SK-N-SH (cell line): ENCODE data around the gene DENND2C. TPM values are rescaled to one million over a fixed set of nuclear protein-coding genes. Genes with fewer than 3 reads are reported as not detected.

Experiments used
- CTCF ChIA-PET: fragments of 300-600, 350-600 bp; formaldehyde crosslinking; extraction: SDS; loops from one replicate; lab custom pipeline; 2021; lab: Yijun Ruan, JAX
- POLR2A ChIA-PET: fragments of 350-600 bp; sonication (Branson Sonifier 250); formaldehyde crosslinking; extraction: SDS; loops from one replicate; lab custom pipeline; 2020; ENCODE audit warnings: antibody characterized with exemption, inconsistent platforms; lab: Yijun Ruan, JAX
- DNase-seq: peaks from one replicate; pipeline ENCODE4 v3.0.0; 2012
- H2AFZ ChIP-seq: fragments of 200-600 bp; sonication (generic); 2 replicates; pipeline ENCODE4 v1.8.1; 2016; ENCODE audit warnings: antibody characterized with exemption, mild to moderate bottlenecking, low read depth
- H3F3A ChIP-seq: fragments of 200-600 bp; sonication (generic); replicated peaks from 2 replicates; pipeline ENCODE3; 2016; ENCODE audit warnings: antibody characterized with exemption, mild to moderate bottlenecking; ENCODE audit not compliant: insufficient read depth
- H3K27ac ChIP-seq, 2 experiments: fragments of 200-500 bp in 1 of 2; fragments of 200-600 bp in 1 of 2; sonication (Bioruptor generic) in 1 of 2; sonication (generic), shearing (Covaris generic) in 1 of 2; 2 replicates each; pipeline versions ENCODE4 v1.5.1 to v1.6.1; 2014 to 2016; ENCODE audit warnings: low read depth in 2 of 2, inconsistent platforms in 1 of 2, low read length in 1 of 2, mild to moderate bottlenecking in 1 of 2, mixed read lengths in 1 of 2
- H3K27me3 ChIP-seq: fragments of 200-600 bp; sonication (generic), shearing (Covaris generic); 2 replicates; pipeline ENCODE4 v1.6.1; 2016; ENCODE audit warnings: mixed run types; ENCODE audit not compliant: insufficient read depth
- H3K36me3 ChIP-seq, 2 experiments: fragments of 200-500 bp in 1 of 2; fragments of 200-600 bp in 1 of 2; sonication (Bioruptor generic) in 1 of 2; sonication (generic) in 1 of 2; replicated peaks in 1 of 2; 2 replicates each; pipeline versions ENCODE3 to v1.5.1; 2014 to 2016; ENCODE audit warnings: low read length in 1 of 2, mild to moderate bottlenecking in 1 of 2; ENCODE audit not compliant: insufficient read depth in 2 of 2, control insufficient read depth in 1 of 2
- H3K4me1 ChIP-seq, 2 experiments: fragments of 200-500 bp in 1 of 2; fragments of 200-600 bp in 1 of 2; sonication (Bioruptor generic) in 1 of 2; sonication (generic), shearing (Covaris generic) in 1 of 2; 2 replicates each; pipeline versions ENCODE4 v1.5.1 to v1.6.1; 2014 to 2016; ENCODE audit warnings: low read depth in 1 of 2, low read length in 1 of 2, mixed run types in 1 of 2; ENCODE audit not compliant: insufficient read depth in 2 of 2, control insufficient read depth in 1 of 2
- H3K4me2 ChIP-seq: fragments of 200-600 bp; sonication (generic), shearing (Covaris generic); 2 replicates; pipeline ENCODE4 v1.6.1; 2017; ENCODE audit warnings: mixed run types
- H3K4me3 ChIP-seq, 2 experiments: fragments of 200-500 bp in 1 of 2; fragments of 200-600 bp in 1 of 2; sonication (Bioruptor generic) in 1 of 2; sonication (generic), shearing (Covaris generic) in 1 of 2; 2 replicates each; pipeline versions ENCODE4 v1.5.1 to v1.8.1; 2014 to 2016; ENCODE audit warnings: low read depth in 2 of 2, inconsistent platforms in 1 of 2, low read length in 1 of 2, mild to moderate bottlenecking in 1 of 2, mixed read lengths in 1 of 2, moderate library complexity in 1 of 2
- H3K79me2 ChIP-seq: fragments of 200-600 bp; sonication (generic); 2 replicates; pipeline ENCODE4 v1.8.1; 2017; ENCODE audit warnings: mild to moderate bottlenecking; ENCODE audit not compliant: insufficient read depth
- H3K9ac ChIP-seq: fragments of 200-600 bp; sonication (generic); 2 replicates; pipeline ENCODE4 v1.6.1; 2017; ENCODE audit warnings: mixed run types
- H3K9me2 ChIP-seq: fragments of 200-600 bp; sonication (generic); 2 replicates; pipeline ENCODE4 v1.6.1; 2017; ENCODE audit warnings: mixed run types
- H3K9me3 ChIP-seq: fragments of 200-600 bp; sonication (generic); 2 replicates; pipeline ENCODE4 v1.6.1; 2017; ENCODE audit warnings: mixed run types, mild to moderate bottlenecking, moderate library complexity
- H4K20me1 ChIP-seq: fragments of 200-600 bp; sonication (generic); 2 replicates; pipeline ENCODE4 v1.6.1; 2017; ENCODE audit warnings: mild to moderate bottlenecking, mixed run types; ENCODE audit not compliant: insufficient read depth
- CTCF ChIP-seq: fragments of 200-600 bp; sonication (generic); IDR thresholded peaks from 2 replicates; pipeline ENCODE4 v1.6.1; 2017; ENCODE audit warnings: antibody characterized with exemption, mild to moderate bottlenecking, moderate library complexity
- EP300 ChIP-seq, 2 experiments: IDR thresholded peaks; 2 replicates each; pipeline versions ENCODE4 v1.4.0 to v1.6.1; 2012; ENCODE audit warnings: borderline replicate concordance in 1 of 2, low read depth in 1 of 2, low read length in 1 of 2
- EZH2phosphoT487 ChIP-seq: fragments of 200-600 bp; sonication (generic); IDR thresholded peaks from 2 replicates; pipeline ENCODE4 v1.6.1; 2017; ENCODE audit warnings: low read depth, mixed run types, mild to moderate bottlenecking, antibody characterized with exemption, moderate library complexity, borderline replicate concordance
- GABPA ChIP-seq: IDR thresholded peaks from 2 replicates; pipeline ENCODE4 v1.4.0; 2012; ENCODE audit warnings: low read depth, mild to moderate bottlenecking
- IRF3 ChIP-seq: fragments of 150-350 bp; IDR thresholded peaks from 2 replicates; pipeline ENCODE4 v1.6.1; 2016; ENCODE audit warnings: mild to moderate bottlenecking, low read depth, low read length
- JUND ChIP-seq: IDR thresholded peaks from 2 replicates; pipeline ENCODE4 v1.4.0; 2012
- MEF2A ChIP-seq: IDR thresholded peaks from 2 replicates; pipeline ENCODE4 v1.4.0; 2012; ENCODE audit warnings: low read depth, borderline replicate concordance
- NFIC ChIP-seq: IDR thresholded peaks from 2 replicates; pipeline ENCODE4 v1.4.0; 2012; ENCODE audit warnings: borderline replicate concordance
- NRF1 ChIP-seq: IDR thresholded peaks from 2 replicates; pipeline ENCODE4 v1.6.1; 2012; ENCODE audit warnings: low read depth, mild to moderate bottlenecking, low read length
- PBX3 ChIP-seq: IDR thresholded peaks from 2 replicates; pipeline ENCODE4; 2012
- POLR2AphosphoS5 ChIP-seq: IDR thresholded peaks from 2 replicates; pipeline ENCODE4 v1.6.1; 2012; ENCODE audit warnings: low read depth, low read length
- REST ChIP-seq: IDR thresholded peaks from 2 replicates; pipeline ENCODE4 v1.6.1; 2012; ENCODE audit warnings: mild to moderate bottlenecking, low read depth, low read length, moderate library complexity
- TCF12 ChIP-seq: IDR thresholded peaks from 2 replicates; pipeline ENCODE4 v1.4.0; 2012
- TEAD4 ChIP-seq: IDR thresholded peaks from 2 replicates; pipeline ENCODE4 v1.4.0; 2012; ENCODE audit warnings: mild to moderate bottlenecking, borderline replicate concordance; ENCODE audit not compliant: insufficient read depth
- YY1 ChIP-seq: IDR thresholded peaks from 2 replicates; pipeline ENCODE4 v1.4.0; 2012; ENCODE audit warnings: low read depth, mild to moderate bottlenecking
- WGBS: methylation state at CpG from one replicate; pipeline ENCODE4 v1.1.6; 2017; ENCODE audit warnings: low lambda C conversion rate; 5-methylcytosine and 5-hydroxymethylcytosine counted together
- polyA plus RNA-seq, 3 experiments: library from polyadenylated mRNA; depleted of rRNA; stranded (reverse); fragments of >200 nt; gene quantifications; 2 replicates each; pipeline ENCODE4 v1.2.3, GENCODE V29; 2012

Gene DENND2C
- polyA plus RNA-seq, 1 of the 3 experiments (the other 2 are of a cell fraction) = 0.03 TPM

- no peak for TF ChIP-seq GABPA
- TF ChIP-seq TEAD4 = no peak
- no peak for TF ChIP-seq IRF3
- TF ChIP-seq TCF12 = no peak
- TF ChIP-seq, all 33 proteins: peak for 0
These were observed 1.5 kb downstream of the DENND2C start (continued) for GRCh38 chr1:114668373-114668772.

- Histone ChIP-seq H3K9me3 (no peaks in the 10 kb centered on the region), H2AFZ (no peak overlapping the region), H4K20me1 (no peaks in the 10 kb centered on the region), H3K9me2 (no peaks in the 10 kb centered on the region), H3K27ac (no peak overlapping the region), H3K36me3 (no peaks in the 10 kb centered on the region), H3K9ac (no peak overlapping the region), H3K4me3 (no peak overlapping the region), H3K27me3 (peaks cover 9% of the 10 kb centered on the region; the same call in 1 of the 2 replicates), H3F3A (no peaks in the 10 kb centered on the region), H3K79me2 (no peaks in the 10 kb centered on the region), H3K4me2 (no peak overlapping the region), H3K4me1 (peaks cover 0 to 9% of the 10 kb centered on the region in 2 experiments; a peak in 1 of 4 replicates)
- WGBS = 38% methylated on average over 3 of the region's 3 CpGs
- DNase-seq = no peak
- no peak for TF ChIP-seq MEF2A
- TF ChIP-seq NFIC = no peak
- no peak for TF ChIP-seq EP300 (IDR thresholded peaks at IDR 0.05; ENCODE audit: borderline replicate concordance in 1 of 2, low read depth in 1 of 2, low read length in 1 of 2)
- TF ChIP-seq JUND = no peak
- no peak for TF ChIP-seq PBX3
- no peak for TF ChIP-seq EZH2phosphoT487
- no peak for TF ChIP-seq NRF1
- TF ChIP-seq REST = no peak
- TF ChIP-seq YY1 = no peak
- no peak for TF ChIP-seq POLR2AphosphoS5
- TF ChIP-seq CTCF = no peak
- ChIA-PET POLR2A (no interaction called here), CTCF (interaction anchor here (1.5 kb wide), 1 partner anchor 90 kb away, joined by 3 read pairs; no protein-coding TSS in a partner anchor)
These were observed 2.9 kb downstream of the DENND2C start for GRCh38 chr1:114666954-114667353.
